GM18520 (cell line): ENCODE measurements around the gene SNED1.

Source experiments
- ATAC-seq: cut with Tn5 transposase; IDR thresholded peaks from one replicate; pipeline ENCODE4 v1.9.1; 2021; ENCODE audit not compliant: unreplicated experiment

SNED1 gene

GRCh38 chr2:240959941-240960308 is 38.5 kb upstream of the SNED1 start:
- no peak for ATAC-seq

GRCh38 chr2:240960309-240960970 is 38.0 kb upstream of the SNED1 start:
- ATAC-seq, result no peak

- ATAC-seq, result no peak
Observed at GRCh38 chr2:240960971-240961876, 37.2 kb upstream of the SNED1 start.

DNA sequence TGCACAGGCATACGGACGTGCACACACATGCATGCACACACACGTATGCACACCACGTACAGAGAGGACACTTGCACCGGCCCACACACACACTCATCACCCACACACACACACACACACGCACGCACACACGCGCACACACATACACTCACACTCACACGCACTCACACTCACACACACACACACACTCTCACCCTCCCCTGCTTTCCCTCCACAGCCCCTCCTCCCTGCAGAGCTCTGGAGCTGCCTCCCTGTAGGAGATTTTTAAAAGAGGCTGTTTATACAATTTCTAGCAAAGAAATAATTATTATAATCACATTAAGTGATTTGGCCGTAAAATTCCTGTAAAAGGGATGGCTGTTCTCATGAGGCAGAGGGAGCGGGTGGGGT is 36.5 kb upstream of the SNED1 start:
- no peak for ATAC-seq

- no peak for ATAC-seq
Observed at GRCh38 chr2:240962300-240963064, 35.9 kb upstream of the SNED1 start.

DNA sequence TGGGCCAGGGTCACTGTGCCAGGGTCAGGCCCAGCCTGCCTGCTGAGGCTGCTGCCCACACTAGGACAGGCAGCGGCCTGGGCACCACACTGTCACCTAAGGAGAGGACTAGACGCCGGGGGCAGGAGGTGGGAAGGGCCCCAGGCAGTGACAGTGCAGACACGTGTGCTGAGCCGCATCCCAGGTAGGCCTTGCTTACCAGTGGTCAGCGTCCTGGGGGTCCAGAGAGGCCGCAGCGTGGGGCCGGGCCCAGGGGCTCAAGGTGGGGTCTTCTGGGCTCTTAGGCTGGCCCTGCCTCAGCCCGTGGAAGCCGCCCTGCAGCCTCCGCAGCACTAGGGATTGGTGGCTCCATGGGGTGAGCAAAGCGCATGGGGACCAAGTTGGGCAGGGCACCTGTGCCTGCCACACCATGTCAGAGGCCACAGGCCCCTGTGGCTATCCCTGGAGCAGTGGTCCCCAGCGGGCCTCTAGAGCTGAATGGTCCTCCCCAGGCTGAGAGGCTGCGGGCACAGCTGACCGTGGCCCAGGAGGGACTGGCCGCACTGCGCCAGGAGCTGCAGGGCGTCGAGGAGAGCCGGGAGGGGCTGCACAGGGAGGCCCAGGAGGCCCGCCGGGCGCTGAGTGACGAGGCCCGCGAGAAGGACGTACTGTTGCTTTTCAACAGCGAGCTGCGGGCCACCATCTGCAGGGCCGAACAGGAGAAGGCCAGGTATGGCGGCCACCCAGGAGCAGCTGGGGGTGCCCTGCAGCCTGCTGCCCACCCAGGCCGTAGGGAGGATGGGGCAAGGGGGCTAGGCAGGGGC is 35.2 kb upstream of the SNED1 start:
- ATAC-seq, result no peak

DNA sequence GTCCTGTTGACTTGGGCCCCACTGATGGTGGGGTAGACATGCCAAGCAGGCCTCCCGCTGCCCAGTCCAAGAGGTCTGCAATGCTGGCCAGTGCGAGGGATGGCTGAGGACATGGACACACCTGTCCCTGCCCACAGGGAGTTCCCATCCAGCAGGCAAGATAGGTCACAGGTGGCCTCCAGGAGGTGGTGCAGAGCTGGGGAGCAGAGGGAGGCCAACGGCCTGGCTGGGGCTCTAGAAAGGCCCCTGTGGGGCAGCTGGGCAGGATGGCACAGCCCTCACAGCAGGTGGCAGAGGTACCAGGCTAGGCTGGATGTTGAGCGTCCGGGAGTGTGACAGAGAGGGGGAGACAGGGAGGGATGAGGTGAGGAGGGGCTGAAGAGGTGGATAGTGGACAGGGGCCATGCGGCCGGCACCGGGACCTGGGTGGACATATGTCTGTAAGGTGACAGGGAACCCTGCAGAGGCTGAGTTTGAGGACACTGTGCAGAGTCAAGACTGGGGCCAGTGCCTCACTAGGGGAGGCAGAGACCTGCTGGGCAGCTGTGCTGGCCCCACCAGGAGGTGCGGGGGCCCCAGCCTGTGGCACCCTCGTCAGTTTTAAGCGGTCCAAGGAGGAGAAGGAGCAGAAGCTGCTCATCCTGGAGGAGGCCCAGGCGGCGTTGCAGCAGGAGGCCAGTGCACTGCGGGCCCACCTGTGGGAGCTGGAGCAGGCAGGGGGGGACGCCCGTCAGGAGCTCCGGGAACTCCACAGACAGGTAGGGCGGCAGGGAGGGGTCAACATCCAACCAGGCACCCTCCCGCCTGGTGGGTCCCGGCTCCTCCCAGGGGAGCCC is 34.3 kb upstream of the SNED1 start:
- no peak for ATAC-seq

DNA sequence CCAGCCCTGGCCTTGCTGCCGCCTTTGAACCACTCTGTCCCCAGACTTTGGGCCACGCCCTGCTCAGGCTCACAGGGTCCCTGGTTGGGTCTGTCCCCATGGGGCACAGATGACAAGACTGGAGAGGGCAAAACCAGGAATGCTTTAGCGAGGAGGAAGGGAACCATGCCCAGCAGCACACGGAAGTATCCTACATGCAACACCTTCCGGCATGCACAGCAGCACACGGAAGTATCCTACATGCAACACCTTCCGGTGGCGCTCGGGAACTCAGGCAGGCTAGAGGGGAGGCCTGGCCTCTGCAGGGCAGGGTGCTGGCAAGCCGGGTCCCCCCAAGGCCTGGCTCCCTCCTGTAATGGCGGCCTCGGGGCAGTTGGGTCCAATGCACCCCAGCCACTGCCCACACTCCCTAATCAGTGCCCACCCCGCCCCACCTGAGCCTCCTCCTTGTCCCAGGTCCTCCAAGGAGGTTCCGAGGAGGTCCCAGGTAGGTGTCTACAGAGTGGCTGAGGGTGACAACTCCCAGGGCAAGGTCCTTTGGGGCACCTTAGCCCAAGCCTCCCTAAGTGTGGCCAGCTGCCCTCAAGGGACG is 33.6 kb upstream of the SNED1 start:
- ATAC-seq, result no peak

DNA sequence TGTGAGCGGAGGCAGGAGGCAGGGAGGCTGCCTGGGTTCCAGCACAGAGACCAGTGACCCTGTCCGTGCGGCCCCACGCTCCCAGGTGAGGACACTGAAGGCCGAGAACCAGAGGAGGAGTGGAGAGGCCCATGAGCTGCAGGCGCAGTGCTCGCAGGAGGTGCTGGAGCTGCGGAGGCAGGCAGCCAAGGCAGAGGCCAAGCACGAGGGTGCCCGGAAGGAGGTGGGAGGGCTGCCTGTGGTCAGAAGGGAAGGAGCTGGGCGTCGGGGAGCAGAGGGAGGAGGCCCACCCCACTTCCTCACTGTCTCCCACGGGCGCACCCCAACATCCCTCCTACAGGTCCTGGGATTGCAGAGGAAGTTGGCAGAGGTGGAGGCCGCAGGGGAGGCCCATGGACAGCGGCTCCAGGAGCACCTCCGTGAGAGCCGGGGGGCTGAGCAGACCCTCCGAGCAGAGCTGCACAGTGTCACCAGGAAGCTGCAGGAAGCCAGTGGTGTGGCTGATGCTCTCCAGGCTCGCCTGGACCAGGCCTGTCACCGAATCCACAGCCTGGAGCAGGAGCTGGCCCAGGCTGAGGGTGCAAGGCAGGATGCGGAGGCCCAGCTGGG is 33.0 kb upstream of the SNED1 start:
- no peak for ATAC-seq

DNA sequence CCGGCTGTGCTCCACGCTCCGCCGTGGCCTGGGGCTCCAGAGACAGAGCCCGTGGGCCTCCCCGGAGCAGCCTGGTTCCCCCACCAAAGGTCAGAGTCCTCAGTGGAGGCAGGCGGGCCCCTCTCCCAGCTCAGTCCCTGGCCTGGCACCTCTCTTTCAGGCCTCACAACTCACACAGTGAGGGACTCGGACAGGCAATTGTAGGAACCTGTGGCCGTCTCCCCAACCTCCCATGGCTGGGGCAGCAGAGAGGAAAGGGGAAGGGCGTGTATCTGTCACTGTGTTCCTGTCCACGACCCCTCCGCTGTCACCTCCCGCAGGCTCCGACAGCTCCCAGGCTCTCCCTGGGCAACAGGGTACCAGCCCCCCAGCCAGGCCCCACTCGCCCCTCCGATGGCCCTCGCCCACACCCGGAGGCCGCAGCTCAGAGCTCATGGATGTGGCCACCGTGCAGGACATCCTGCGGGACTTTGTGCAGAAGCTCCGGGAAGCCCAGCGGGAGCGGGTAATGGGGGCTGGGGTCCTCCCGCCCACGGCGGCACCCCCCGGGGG is 32.4 kb upstream of the SNED1 start:
- no peak for ATAC-seq

DNA sequence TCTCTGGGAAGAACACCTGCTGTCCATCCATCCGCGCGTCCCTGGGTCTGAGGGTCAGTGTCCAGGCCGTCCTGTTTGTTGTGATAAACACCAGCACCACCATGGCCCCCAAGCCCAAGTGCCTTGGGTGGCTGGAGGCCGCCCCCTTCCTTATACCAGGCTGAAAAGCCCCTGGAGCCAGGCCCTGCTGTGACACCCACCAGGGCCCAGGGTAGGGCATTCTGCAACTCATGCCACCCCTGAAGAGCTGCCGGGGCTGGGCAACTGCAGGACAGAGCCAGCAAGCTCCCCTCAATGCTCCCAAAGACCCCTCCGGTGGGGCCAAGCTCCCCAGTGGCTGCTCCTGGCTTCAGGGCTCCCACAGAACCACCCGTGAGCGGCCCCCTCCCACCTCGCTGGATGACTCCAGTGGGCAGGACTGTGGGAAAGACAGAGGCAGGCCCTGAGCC is 31.9 kb upstream of the SNED1 start:
- no peak for ATAC-seq

DNA sequence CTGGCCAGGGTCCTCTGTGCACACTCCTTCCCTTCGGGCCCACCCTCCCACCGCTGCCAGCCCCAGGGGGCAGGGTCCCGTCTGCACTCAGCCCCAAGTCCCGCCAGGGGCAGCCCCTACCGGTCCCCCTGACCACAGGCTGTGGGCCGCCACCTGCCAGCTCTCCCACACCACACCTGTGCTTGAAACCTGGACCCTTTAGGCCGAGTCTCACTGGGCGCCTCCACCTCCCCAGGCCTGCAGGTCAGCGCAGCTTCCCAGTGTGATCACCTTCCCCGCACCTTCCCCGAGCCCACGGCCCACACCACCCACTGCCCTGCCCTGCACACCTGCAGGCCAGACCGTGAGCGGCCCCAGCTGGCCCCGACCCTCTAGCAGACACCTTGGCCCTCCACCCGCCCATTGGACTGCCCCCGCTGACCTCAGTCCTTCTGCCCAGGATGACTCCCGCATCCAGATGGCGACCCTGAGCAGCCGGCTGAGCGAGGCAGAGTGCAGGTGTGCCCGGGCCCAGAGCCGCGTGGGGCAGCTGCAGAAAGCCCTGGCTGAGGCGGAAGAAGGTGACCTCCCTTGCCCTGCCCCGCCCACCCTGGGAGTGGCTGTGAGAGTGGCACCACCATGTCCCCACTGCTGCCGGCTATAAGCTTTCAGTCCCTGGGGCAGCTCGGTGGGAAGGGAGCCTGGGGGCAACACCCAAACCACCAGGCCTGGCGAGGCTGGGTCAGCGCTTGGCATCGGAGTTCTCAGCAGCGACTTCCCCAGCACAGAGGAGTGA is 31.3 kb upstream of the SNED1 start:
- no peak for ATAC-seq

- ATAC-seq, result no peak
Observed at GRCh38 chr2:240967681-240968621, 30.5 kb upstream of the SNED1 start.

DNA sequence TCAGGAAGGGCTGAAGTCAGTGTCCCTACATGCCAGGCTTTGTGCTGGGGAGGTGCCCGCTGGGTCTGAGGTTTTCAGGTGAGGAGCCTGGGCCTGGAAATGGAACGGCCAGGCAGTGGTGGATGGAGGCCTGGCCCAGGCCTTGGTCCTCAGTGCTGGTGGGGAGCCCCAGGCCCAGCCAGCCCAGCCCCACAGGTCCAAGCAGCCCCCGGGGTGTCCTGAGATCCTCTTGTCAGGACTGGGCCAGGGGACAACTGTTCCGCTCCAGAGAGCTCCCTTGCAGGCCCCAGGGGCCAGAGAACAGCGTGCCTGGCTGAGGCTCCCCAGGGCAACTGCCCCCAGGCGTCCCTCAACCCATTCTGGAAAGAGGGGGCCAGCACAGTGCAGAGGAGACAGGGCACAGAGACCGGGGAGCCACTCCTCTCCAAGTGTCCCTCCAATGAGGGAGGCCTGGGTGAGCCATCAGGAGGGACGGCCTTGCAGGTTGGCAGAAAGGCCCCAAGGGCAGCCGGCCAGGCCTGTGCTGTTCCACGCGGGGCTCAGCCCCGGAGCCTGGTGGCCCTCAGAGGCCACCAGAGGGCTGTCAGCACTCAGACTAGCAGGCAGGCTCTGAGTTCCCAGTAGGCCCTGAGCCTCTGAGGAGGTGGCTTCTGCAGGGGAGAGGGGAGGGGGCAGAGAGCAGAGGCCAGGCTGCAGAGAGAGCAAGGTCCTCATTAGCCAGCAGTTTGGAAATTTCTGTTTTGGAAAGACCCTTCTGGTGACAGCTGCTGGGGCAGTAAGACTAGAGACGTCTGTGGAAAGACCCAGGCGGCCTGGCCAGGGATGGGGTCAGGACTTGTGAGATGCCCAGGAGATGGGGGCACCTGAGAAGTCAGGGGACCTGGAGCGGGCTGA is 29.4 kb upstream of the SNED1 start:
- ATAC-seq, result no peak

DNA sequence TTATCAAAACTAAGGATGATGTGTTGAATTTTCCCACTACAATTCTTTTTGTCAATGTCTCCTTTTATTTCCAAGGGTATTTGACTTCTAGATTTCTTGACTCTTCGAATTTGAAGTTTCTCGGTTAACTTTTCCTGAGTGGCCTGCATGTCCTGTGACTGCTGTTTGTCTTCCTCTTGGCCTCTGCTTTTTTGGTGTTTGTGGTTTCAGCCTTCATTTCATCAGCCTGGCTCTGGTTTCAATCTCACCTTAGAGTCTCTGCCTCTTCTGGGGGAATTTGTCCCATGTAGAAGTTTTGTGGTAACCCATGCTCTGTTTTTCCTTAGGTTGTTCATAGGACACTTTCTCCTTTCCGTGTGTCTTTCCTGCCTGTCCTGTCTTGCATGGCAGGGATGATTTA is 28.3 kb upstream of the SNED1 start:
- ATAC-seq, result no peak

GRCh38 chr2:240970816-240971215 is 27.6 kb upstream of the SNED1 start:
- ATAC-seq, result no peak
